IMR-90 (cell line): ENCODE measurements around the gene TBC1D22A.

ENCODE experiments used
- BHLHE40 ChIP-seq: fragments of 150-350 bp; IDR thresholded peaks from 2 replicates; pipeline ENCODE4 v1.6.1; 2016; ENCODE audit warnings: mild to moderate bottlenecking, low read depth, low read length
- CTCF ChIP-seq: conservative IDR thresholded peaks from 2 replicates; pipeline ENCODE4 v1.5.1; 2012; ENCODE audit warnings: mild to moderate bottlenecking, low read depth, low read length, improper control_type of control experiment
- FOS ChIP-seq: fragments of 150-350 bp; IDR thresholded peaks from 2 replicates; pipeline ENCODE4 v1.6.1; 2016; ENCODE audit warnings: low read depth, low read length
- MXI1 ChIP-seq: IDR thresholded peaks from 2 replicates; pipeline ENCODE4 v1.6.1; 2012; ENCODE audit warnings: low read depth, mild to moderate bottlenecking, low read length, moderate library complexity, borderline replicate concordance
- POLR2A ChIP-seq: IDR thresholded peaks from 2 replicates; pipeline ENCODE4 v1.6.1; 2012; ENCODE audit warnings: mild to moderate bottlenecking, low read depth, low read length
- RCOR1 ChIP-seq: IDR thresholded peaks from 2 replicates; pipeline ENCODE4 v1.6.1; 2012; ENCODE audit warnings: mild to moderate bottlenecking, low read length, improper control_type of control experiment; ENCODE audit not compliant: insufficient replicate concordance
- RFX5 ChIP-seq: IDR thresholded peaks from 2 replicates; pipeline ENCODE4 v1.8.0; 2012; ENCODE audit warnings: low read depth, mild to moderate bottlenecking, low read length, moderate library complexity
- SMC3 ChIP-seq: fragments of 150-350 bp; IDR thresholded peaks from 2 replicates; pipeline ENCODE4 v1.6.1; 2016; ENCODE audit warnings: low read depth, mild to moderate bottlenecking, antibody characterized with exemption, low read length, moderate library complexity

- TF ChIP-seq MXI1: no peak
- no peak for TF ChIP-seq CTCF
- TF ChIP-seq BHLHE40: no peak
- TF ChIP-seq POLR2A: no peak
- TF ChIP-seq RFX5: no peak
- TF ChIP-seq SMC3: no peak
- no peak for TF ChIP-seq FOS
- no peak for TF ChIP-seq RCOR1
These were observed 329.7 kb downstream of the TBC1D22A start for GRCh38 chr22:47091921-47092700.
